Glomerular visceral epithelial cell (primary cell): ENCODE measurements around the gene NAPA.

Source experiments
- DNase-seq: peaks from one replicate; pipeline ENCODE4 v3.0.0-alpha.2; 2016; ENCODE audit errors: extremely low spot score

The NAPA gene

DNA sequence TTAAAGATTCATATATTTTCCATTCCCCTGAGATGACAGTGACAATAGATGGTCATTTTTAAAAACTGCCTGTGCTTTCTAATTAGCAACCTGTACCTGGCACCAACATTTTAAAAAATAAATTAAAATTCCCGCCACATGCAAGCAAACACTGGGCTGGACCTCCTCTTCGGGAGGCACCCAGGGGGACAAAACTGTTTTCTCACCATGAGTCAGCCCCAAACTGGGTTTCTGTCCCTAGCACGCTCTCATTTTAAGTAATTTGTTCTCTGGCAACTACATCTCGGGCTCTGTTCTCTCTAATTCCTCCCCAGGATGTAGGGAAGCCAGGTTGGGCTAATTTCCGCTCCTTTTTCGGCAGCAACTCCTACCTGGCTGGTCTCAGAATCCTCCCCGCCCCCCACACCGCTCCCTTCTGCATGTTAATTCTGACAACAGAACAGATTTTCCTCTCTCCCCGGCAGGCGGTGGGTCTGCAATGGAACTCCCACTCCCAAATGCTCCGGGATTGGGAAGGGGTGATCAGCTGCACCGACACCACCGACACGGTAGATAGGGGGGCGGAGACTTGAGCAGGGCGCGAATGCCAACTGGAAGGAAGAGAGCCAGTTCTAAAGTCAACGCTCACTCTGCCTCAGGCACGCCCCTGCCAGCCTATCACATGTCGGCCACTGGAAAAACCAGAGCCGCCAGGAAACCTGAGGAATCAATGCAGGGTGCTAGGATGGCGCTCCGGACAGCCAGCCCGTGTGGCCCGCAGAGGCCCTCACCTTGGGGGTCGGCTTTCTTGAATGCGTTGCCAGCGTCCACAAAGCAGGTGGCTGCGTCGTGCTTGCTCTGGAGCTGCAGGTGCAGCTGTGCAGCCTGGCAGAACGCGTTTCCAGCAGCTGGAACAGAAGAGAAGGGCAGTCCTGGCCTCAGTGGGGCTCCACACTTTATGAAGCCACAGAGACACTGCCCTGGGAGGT, 14.7 kb downstream of the NAPA start:
- no peak for DNase-seq

- DNase-seq, result no peak
These were observed 15.5 kb downstream of the NAPA start for GRCh38 chr19:47499371-47499770.

DNA sequence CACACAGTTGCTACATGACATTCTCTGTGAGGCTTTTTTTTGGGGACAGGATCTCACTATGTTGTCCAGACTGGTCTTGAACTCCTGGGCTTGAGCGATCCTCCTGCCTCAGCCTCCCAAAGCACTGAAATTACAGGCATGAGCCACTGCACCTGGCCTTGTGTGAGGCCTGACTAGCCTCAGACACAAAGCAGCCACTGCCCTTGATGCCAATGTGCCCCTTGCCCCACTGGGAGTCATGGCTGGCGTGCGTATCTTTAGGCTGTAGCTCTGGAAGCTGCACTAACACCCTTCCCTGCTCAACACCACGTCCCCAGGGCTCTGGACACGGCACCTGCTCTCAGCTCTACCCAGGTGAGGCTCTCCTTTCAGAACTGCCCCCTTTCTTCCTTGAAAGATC, 16.3 kb downstream of the NAPA start:
- no peak for DNase-seq

- DNase-seq, result no peak
These were observed 16.9 kb downstream of the NAPA start for GRCh38 chr19:47497821-47498520.

DNA sequence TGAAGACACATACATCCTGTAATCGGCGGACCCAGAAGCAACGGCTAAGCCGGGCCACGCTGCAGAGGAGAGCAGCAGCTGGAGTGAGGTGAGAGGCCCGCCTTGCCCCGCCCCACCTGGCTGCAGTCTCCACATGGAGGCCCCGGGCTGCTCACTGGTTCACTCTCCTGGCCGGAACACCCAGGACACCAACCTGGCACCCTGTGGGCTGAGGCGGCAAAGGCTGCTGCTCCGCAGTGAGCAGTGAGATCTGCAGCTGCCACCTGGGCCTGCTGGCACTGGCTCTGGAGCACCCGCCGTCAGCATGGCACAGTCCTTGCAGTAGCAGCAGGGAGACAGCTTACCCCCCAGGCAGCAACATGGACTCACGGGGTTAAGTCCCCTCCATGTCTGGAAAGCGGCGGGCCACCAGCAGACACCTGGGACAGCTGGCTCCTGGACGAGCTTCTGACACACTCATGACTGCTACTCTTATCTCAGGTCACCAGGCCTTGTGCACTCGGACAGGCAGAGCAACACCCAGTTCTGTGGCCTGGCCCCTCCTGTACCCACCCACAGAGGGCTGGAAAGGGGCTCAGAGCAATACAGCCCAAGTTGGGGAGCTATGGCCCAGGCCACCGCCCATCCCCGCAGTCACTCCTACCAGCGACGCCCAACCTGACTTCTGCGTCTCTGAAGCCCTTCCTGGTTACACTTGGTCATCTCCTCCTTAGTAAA, 17.7 kb downstream of the NAPA start:
- DNase-seq, result no peak

DNA sequence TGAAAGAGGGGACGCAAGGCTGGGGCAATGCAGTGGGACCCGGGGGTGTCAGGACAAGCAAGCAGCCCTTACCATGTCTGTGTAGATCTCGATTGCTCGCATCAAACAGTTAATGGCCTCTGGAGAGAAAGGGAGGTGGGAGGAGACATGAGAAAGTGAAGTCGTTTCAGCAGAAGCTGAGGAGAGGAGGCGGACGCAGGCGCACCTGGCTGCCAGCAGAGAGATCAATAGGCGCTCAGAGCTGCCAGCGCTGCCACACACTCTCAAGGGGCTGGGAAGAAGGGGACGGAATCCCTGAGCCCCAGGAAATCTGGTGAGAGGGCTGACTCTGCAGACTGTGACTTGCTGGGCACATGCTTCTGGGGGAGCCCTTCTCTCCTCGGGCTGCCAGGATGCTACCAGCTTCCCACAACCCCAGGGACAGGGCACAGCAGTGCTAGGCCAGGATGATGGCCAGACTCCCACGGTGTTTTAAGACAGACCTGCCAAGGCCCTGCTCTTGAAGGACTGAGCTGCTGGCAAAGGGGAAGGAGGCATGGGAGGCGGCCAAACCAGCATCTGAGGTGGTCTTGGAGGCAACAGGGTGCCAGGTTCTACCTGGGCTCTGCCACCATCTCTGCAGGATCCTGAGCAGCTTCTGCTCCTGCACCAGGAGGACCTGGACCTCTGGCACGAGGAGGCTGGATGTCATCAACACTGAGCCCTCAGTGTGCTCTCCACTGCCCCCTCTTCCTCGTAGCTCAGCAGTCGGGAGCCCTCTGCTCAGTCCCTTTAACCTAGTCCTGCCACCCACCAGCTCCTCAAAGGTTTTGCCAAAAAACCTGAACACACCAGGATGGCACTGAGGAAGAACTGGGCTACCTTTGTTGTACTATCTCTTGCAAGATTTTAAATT, 19.1 kb downstream of the NAPA start:
- DNase-seq, result no peak

- no peak for DNase-seq
These were observed 20.1 kb downstream of the NAPA start for GRCh38 chr19:47494729-47495128.

DNA sequence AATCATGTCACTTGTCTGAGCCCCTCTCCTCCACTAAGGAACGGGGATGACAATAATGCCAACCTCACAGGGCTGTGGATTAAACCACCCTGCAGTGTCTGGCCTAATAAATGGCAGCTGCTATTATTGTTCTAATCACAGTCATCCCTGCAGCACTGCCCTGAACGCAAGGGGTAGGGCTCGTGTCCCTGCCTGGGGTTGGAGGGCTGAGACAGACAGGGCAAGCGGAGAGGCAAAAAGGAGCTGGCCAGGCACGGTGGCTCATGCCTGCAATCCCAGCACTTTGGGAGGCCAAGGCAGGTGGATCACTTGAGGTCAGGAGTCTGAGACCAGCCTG, 20.7 kb downstream of the NAPA start:
- no peak for DNase-seq

- DNase-seq, result no peak
These were observed 21.3 kb downstream of the NAPA start for GRCh38 chr19:47493378-47494210.

DNA sequence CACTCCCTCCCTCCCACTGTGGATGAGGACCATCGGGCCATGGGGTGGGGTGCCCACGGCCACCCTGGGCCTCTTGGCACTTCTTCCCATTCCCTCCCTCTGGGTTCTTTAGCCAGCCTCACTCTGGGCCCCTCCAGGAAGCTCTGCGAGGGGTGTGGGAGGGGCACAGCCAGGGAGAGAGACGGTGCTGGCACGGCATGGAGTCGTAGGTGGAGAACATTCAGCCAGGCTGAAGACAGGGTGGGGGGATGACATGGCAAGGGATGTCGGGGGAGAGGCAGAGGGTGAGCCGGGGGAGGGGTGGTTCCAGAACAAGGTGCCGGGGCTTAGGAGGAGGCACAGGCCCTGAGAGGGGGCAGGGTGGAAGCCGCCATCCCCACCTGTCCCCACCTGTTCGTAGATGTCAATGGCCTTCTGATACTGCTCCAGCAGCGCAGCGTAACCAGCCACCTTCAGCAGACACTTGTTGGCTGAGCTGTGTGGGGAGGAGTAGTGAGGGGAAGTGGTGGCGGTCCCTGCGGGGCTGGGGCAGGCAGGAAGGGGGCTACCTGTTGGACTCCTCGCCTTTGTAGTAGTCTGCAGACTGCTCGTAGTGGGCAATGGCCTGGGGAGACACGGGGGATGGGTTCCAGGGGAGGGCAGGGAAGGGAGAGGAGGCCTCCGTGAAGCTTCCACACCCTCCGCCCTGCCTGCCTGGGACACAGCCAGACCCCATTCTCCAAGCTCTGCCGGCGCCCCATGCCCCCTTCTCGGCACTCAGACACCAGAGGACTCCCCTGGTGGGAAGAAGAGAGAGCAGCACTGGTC, 22.1 kb downstream of the NAPA start:
- no peak for DNase-seq

GRCh38 chr19:47492137-47492533, 22.7 kb downstream of the NAPA start:
- DNase-seq, result no peak

- DNase-seq, result no peak
These were observed 23.3 kb downstream of the NAPA start for GRCh38 chr19:47491358-47492136.

DNA sequence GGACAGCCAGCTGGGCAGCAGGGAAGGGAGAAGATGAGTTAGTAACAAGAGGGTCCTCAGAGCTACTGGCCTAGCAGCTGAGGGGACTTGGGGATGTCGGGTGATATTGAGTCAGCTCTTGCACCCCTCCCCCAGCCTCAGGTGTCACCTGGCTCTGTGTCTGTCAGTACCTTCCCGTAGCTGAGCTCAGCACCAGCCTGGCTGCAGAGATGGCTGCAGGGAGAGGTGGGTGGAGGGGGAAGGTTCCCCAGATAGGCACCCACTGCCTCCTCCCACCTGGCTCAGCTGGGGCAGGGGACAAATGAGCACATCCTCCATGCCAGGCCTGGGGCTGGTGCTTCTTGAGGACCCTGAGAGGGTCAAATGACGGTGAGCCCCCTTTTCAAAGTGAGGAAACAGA, 24.0 kb downstream of the NAPA start:
- no peak for DNase-seq

GRCh38 chr19:47490031-47490430, 24.8 kb downstream of the NAPA start:
- DNase-seq, result no peak

- DNase-seq, result no peak
These were observed 25.6 kb downstream of the NAPA start for GRCh38 chr19:47489072-47489914.

GRCh38 chr19:47487551-47488515, 27.0 kb downstream of the NAPA start:
- DNase-seq, result no peak

DNA sequence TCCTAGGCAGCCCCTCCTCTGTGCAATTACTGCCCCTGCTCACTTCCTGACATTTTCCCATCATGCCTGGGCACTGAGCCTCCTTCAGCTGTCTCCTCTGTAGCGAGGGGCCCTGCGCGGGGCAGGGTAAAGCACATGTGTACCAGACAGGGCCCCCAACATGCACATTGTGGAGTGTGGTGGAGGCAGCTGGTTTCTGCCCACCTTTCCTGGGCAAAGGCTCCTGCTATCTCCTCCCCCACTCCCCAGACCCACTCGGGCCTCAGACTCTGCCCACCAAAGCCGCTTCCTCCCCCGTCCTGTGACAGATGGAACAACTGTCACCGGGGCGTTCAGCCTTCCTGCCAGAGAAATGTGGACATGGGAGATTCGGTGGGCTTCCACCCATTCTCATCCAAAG, 28.0 kb downstream of the NAPA start:
- no peak for DNase-seq
